IMR-90 (cell line): ENCODE measurements around the gene GALNT12. TPM values are rescaled to one million over a fixed set of nuclear protein-coding genes. Genes with fewer than 3 reads are reported as not detected.

Experiments
- ATAC-seq: fragments of 200-7000 bp; cut with Tn5 transposase; 2 replicates; pipeline ENCODE4 v1.9.1; 2020; ENCODE audit warnings: low read depth, mild to moderate bottlenecking, moderate library complexity
- BruUV-seq: library from RNA; stranded (reverse); fragments of 400-500 nt; replicated peaks from 2 replicates; lab custom pipeline; 2021; lab: Mats Ljungman, UMichigan
- CTCF ChIA-PET: fragments of 300-600 bp; formaldehyde crosslinking; extraction: SDS; loops from one replicate; lab custom pipeline; 2021; ENCODE audit warnings: antibody characterized with exemption; lab: Yijun Ruan, JAX
- POLR2A ChIA-PET: fragments of 300-600 bp; sonication (Branson Sonifier 250); formaldehyde crosslinking; loops from one replicate; lab custom pipeline; 2022; ENCODE audit warnings: antibody characterized with exemption; ENCODE audit not compliant: unreplicated experiment; lab: Charles Lee
- DNase-seq: peaks from one replicate; pipeline ENCODE4 v3.0.0; 2013
- H2AFZ ChIP-seq: replicated peaks from 2 replicates; pipeline ENCODE3; 2013; ENCODE audit warnings: low read length, mild to moderate bottlenecking; ENCODE audit not compliant: poor library complexity
- H2AK5ac ChIP-seq: 2 replicates; pipeline ENCODE4 v1.6.1; 2013; ENCODE audit warnings: low read depth, low read length, inconsistent platforms
- H2AK9ac ChIP-seq: replicated peaks from 2 replicates; pipeline ENCODE3; 2013; ENCODE audit warnings: mild to moderate bottlenecking, low read depth, low read length, moderate library complexity; ENCODE audit not compliant: poor library complexity
- H2BK120ac ChIP-seq: 2 replicates; pipeline ENCODE4 v1.6.1; 2013; ENCODE audit warnings: low read depth, low read length, inconsistent platforms
- H2BK15ac ChIP-seq: 3 replicates; pipeline ENCODE4 v1.6.1; 2013; ENCODE audit warnings: low read depth, low read length, inconsistent platforms
- H2BK20ac ChIP-seq: 2 replicates; pipeline ENCODE4 v1.6.1; 2013; ENCODE audit warnings: low read depth, mild to moderate bottlenecking, inconsistent platforms, low read length, moderate library complexity
- H2BK5ac ChIP-seq: 2 replicates; pipeline ENCODE4 v1.6.1; 2013; ENCODE audit warnings: mild to moderate bottlenecking, low read depth, low read length, inconsistent platforms; ENCODE audit not compliant: poor library complexity, severe bottlenecking
- H3K14ac ChIP-seq: replicated peaks from 2 replicates; pipeline ENCODE4 v1.6.1; 2013; ENCODE audit warnings: low read depth, low read length, inconsistent platforms
- H3K18ac ChIP-seq: 2 replicates; pipeline ENCODE4 v1.6.1; 2013; ENCODE audit warnings: low read depth, low read length, control low read depth
- H3K23ac ChIP-seq: 2 replicates; pipeline ENCODE4 v1.6.1; 2013; ENCODE audit warnings: low read depth, low read length, inconsistent platforms
- H3K27ac ChIP-seq: 2 replicates; pipeline ENCODE4 v1.5.1; 2013; ENCODE audit warnings: mild to moderate bottlenecking, control low read depth, low read length; ENCODE audit not compliant: insufficient read depth
- H3K27me3 ChIP-seq: 2 replicates; pipeline ENCODE4 v1.6.1; 2013; ENCODE audit warnings: low read length; ENCODE audit not compliant: control insufficient read depth, insufficient read depth
- H3K36me3 ChIP-seq: 2 replicates; pipeline ENCODE4 v1.6.1; 2013; ENCODE audit warnings: low read length, mixed read lengths; ENCODE audit not compliant: control insufficient read depth, insufficient read depth
- H3K4ac ChIP-seq: 2 replicates; pipeline ENCODE4 v1.6.1; 2013; ENCODE audit warnings: low read depth, low read length, inconsistent platforms
- H3K4me1 ChIP-seq: 2 replicates; pipeline ENCODE4 v1.6.1; 2013; ENCODE audit warnings: low read length, mixed read lengths; ENCODE audit not compliant: control insufficient read depth, insufficient read depth
- H3K4me2 ChIP-seq: 2 replicates; pipeline ENCODE4 v1.6.1; 2013; ENCODE audit warnings: low read depth, mild to moderate bottlenecking, control low read depth, low read length, moderate library complexity
- H3K4me3 ChIP-seq: 2 replicates; pipeline ENCODE4 v1.5.1; 2013; ENCODE audit warnings: low read depth, mild to moderate bottlenecking, control low read depth, low read length, moderate library complexity; ENCODE audit not compliant: insufficient read depth
- H3K56ac ChIP-seq: 2 replicates; pipeline ENCODE4 v1.6.1; 2013; ENCODE audit warnings: low read length, inconsistent platforms; ENCODE audit not compliant: insufficient read depth; ENCODE audit errors: extremely low read depth
- H3K79me1 ChIP-seq, 2 experiments: 2 replicates each; pipeline ENCODE4 v1.6.1; 2013; ENCODE audit warnings: low read length in 2 of 2, inconsistent platforms in 1 of 2, low read depth in 1 of 2
- H3K9ac ChIP-seq: 2 replicates; pipeline ENCODE4 v1.6.1; 2013; ENCODE audit warnings: low read depth, low read length, control low read depth
- H3K9me1 ChIP-seq: 2 replicates; pipeline ENCODE4 v1.6.1; 2013; ENCODE audit warnings: low read length, inconsistent platforms; ENCODE audit not compliant: insufficient read depth
- H3K9me3 ChIP-seq: 2 replicates; pipeline ENCODE4 v1.6.1; 2013; ENCODE audit warnings: low read length; ENCODE audit not compliant: control insufficient read depth, insufficient read depth
- H4K20me1 ChIP-seq: 2 replicates; pipeline ENCODE4 v1.6.1; 2013; ENCODE audit warnings: low read length, inconsistent platforms; ENCODE audit not compliant: insufficient read depth
- H4K5ac ChIP-seq: 2 replicates; pipeline ENCODE4 v1.6.1; 2013; ENCODE audit warnings: mild to moderate bottlenecking, low read depth, low read length, control low read depth
- H4K8ac ChIP-seq, 2 experiments: 2 replicates each; pipeline ENCODE4 v1.6.1; 2013; ENCODE audit warnings: low read depth in 2 of 2, low read length in 2 of 2, control low read depth in 1 of 2, inconsistent platforms in 1 of 2
- H4K91ac ChIP-seq: 2 replicates; pipeline ENCODE4 v1.6.1; 2013; ENCODE audit warnings: low read depth, low read length, inconsistent platforms; ENCODE audit not compliant: insufficient read depth
- BHLHE40 ChIP-seq: fragments of 150-350 bp; IDR thresholded peaks from 2 replicates; pipeline ENCODE4 v1.6.1; 2016; ENCODE audit warnings: mild to moderate bottlenecking, low read depth, low read length
- CHD1 ChIP-seq: IDR thresholded peaks from 2 replicates; pipeline ENCODE4 v1.6.1; 2012; ENCODE audit warnings: low read depth, low read length, improper control_type of control experiment
- ELK1 ChIP-seq: fragments of 150-350 bp; IDR thresholded peaks from 2 replicates; pipeline ENCODE4 v1.6.1; 2016; ENCODE audit warnings: low read depth, mild to moderate bottlenecking, low read length, moderate library complexity, borderline replicate concordance
- FOS ChIP-seq: fragments of 150-350 bp; IDR thresholded peaks from 2 replicates; pipeline ENCODE4 v1.6.1; 2016; ENCODE audit warnings: low read depth, low read length
- MAZ ChIP-seq: IDR thresholded peaks from 2 replicates; pipeline ENCODE4 v1.6.1; 2012; ENCODE audit warnings: low read depth, mild to moderate bottlenecking, low read length, improper control_type of control experiment, moderate library complexity, borderline replicate concordance
- NFE2L2 ChIP-seq: fragments of 150-350 bp; IDR thresholded peaks from 2 replicates; pipeline ENCODE4 v1.6.1; 2016; ENCODE audit warnings: low read depth, mild to moderate bottlenecking, low read length
- RCOR1 ChIP-seq: IDR thresholded peaks from 2 replicates; pipeline ENCODE4 v1.6.1; 2012; ENCODE audit warnings: mild to moderate bottlenecking, low read length, improper control_type of control experiment; ENCODE audit not compliant: insufficient replicate concordance
- SMC3 ChIP-seq: fragments of 150-350 bp; IDR thresholded peaks from 2 replicates; pipeline ENCODE4 v1.6.1; 2016; ENCODE audit warnings: low read depth, mild to moderate bottlenecking, antibody characterized with exemption, low read length, moderate library complexity
- WGBS, 2 experiments: methylation state at CpG; one replicate each; pipeline versions ENCODE4 v1.1.5 to v1.1.7; 2013; ENCODE audit warnings: missing lambda C conversion rate in 2 of 2; ENCODE audit not compliant: insufficient read length in 1 of 2; ENCODE audit errors: extremely low coverage in 2 of 2; 5-methylcytosine and 5-hydroxymethylcytosine counted together
- dilution Hi-C: fragments of 300-500 bp; cut with HindIII; formaldehyde crosslinking; loops from one replicate; pipeline ENCODE4 v1.14.3; 2018; ENCODE audit warnings: low sequenced_read_pairs; ENCODE audit not compliant: unreplicated experiment
- in situ Hi-C: fragments of 300-500 bp; cut with MboI; formaldehyde crosslinking; loops from 3 replicates; pipeline ENCODE4 v1.14.3; 2019; ENCODE audit warnings: low sequenced_read_pairs, inconsistent platforms, mixed read lengths
- intact Hi-C: fragments of 100-400 bp; cut with micrococcal nuclease; formaldehyde crosslinking; loops from 2 replicates; pipeline ENCODE4 v1.10.0; 2022
- polyA plus RNA-seq, 3 experiments: library from polyadenylated mRNA; depleted of rRNA; stranded (reverse); fragments of >200 nt; gene quantifications; 2 replicates each; pipeline ENCODE4 v1.2.3, GENCODE V29; 2012; ENCODE audit warnings: low replicate concordance in 1 of 3
- total RNA-seq: library from RNA; depleted of rRNA; stranded (reverse); fragments of >200 nt; gene quantifications from 2 replicates; pipeline ENCODE4 v1.2.3, GENCODE V29; 2012

Gene GALNT12
- total and polyA plus RNA-seq, 2 of the 4 experiments (the other 2 are of a cell fraction), result 2.3 to 2.5 TPM

GRCh38 chr9:98879094-98879962, 71.9 kb downstream of the GALNT12 start (continued):
- TF ChIP-seq ELK1, result no peak

- Histone ChIP-seq H3K4ac (no peak overlapping the region), H4K5ac (no peak overlapping the region), H3K4me2 (no peak overlapping the region), H4K91ac (no peak overlapping the region), H3K18ac (no peak overlapping the region), H3K23ac (no peak overlapping the region), H3K79me1 (no peaks in the 10 kb centered on the region), H3K9me3 (no peaks in the 10 kb centered on the region), H2BK20ac (no peak overlapping the region), H3K4me1 (peaks cover 4% of the 10 kb centered on the region; the same call in 1 of the 2 replicates), H2AFZ (peak overlapping the region; percentile 49), H3K36me3 (no peaks in the 10 kb centered on the region), H3K4me3 (no peak overlapping the region), H2BK5ac (no peak overlapping the region), H3K9ac (no peak overlapping the region), H3K14ac (0 out of 2 replicates have a peak overlapping the region, but pooled peaks have one; percentile 21), H2BK120ac (no peak overlapping the region), H3K27me3 (peaks cover 8% of the 10 kb centered on the region), H4K8ac (no peak overlapping the region), H2AK9ac (no peak overlapping the region), H3K9me1 (no peaks in the 10 kb centered on the region), H3K56ac (no peak overlapping the region), H4K20me1 (no peaks in the 10 kb centered on the region), H3K27ac (no peak overlapping the region), H2BK15ac (no peak overlapping the region; the same call in 2 of the 3 replicates), H2AK5ac (no peak overlapping the region)
- intact Hi-C loops (no loop called here), in situ Hi-C loops (no loop called here), dilution Hi-C loops (no loop called here)
- no peak for ATAC-seq
- CTCF ChIA-PET, result no interaction called here
- 30% methylated on average over 4 of the region's 8 CpGs; no CpG with 5 or more reads in 1 of the 2 experiments for WGBS, 2 experiments
- DNase-seq, result no peak
- POLR2A ChIA-PET, result no interaction called here
- no TSS peak for BruUV-seq
- TF ChIP-seq RCOR1 (no peak), ELK1 (no peak), CHD1 (no peak), BHLHE40 (no peak), FOS (no peak), MAZ (no peak), NFE2L2 (no peak), SMC3 (no peak)
Measured at GRCh38 chr9:98879963-98880310, 72.5 kb downstream of the GALNT12 start.
